Stimulated activated CD4-positive, alpha-beta T cell treated with anti-CD3 and anti-CD28 coated beads, TNF-alpha, amount 100 ng/mL, for 4 hours (primary cell): ENCODE measurements around the gene PTPRF.

ENCODE experiments used
- DNase-seq, 3 experiments: peaks; one replicate each; pipeline ENCODE4 v3.0.0-alpha.2; 2020; ENCODE audit warnings: low read depth in 3 of 3

PTPRF gene

GRCh38 chr1:43512681-43513080 lies 18.0 kb upstream of the PTPRF start:
- DNase-seq = no peak

GRCh38 chr1:43513471-43514173 lies 17.1 kb upstream of the PTPRF start:
- no peak for DNase-seq

- no peak for DNase-seq
Observed at GRCh38 chr1:43518935-43519686, 11.6 kb upstream of the PTPRF start.

GRCh38 chr1:43520100-43520778 lies 10.4 kb upstream of the PTPRF start:
- DNase-seq = no peak

GRCh38 chr1:43521078-43521477 lies 9.6 kb upstream of the PTPRF start:
- DNase-seq = no peak

- no peak for DNase-seq
Observed at GRCh38 chr1:43521756-43522155, 8.9 kb upstream of the PTPRF start.

GRCh38 chr1:43522431-43522775 lies 8.3 kb upstream of the PTPRF start:
- DNase-seq = no peak

- no peak for DNase-seq
Observed at GRCh38 chr1:43522776-43523480, 7.8 kb upstream of the PTPRF start.

GRCh38 chr1:43524804-43525203 lies 5.9 kb upstream of the PTPRF start:
- DNase-seq = no peak

- DNase-seq = no peak
Observed at GRCh38 chr1:43526002-43526401, 4.7 kb upstream of the PTPRF start.

GRCh38 chr1:43527111-43527878 lies 3.4 kb upstream of the PTPRF start:
- no peak for DNase-seq

- DNase-seq = peak; percentile 61 to 69 (median 63)
Observed at GRCh38 chr1:43529206-43529731, 1.4 kb upstream of the PTPRF start.

GRCh38 chr1:43531107-43531905 lies 623 bp downstream of the PTPRF start:
- DNase-seq = no peak

GRCh38 chr1:43531906-43532584 lies 1.4 kb downstream of the PTPRF start:
- no peak for DNase-seq

GRCh38 chr1:43532716-43533115 lies 2.0 kb downstream of the PTPRF start:
- DNase-seq = no peak

GRCh38 chr1:43533584-43533983 lies 2.9 kb downstream of the PTPRF start:
- DNase-seq = no peak

- no peak for DNase-seq
Observed at GRCh38 chr1:43534256-43534655, 3.6 kb downstream of the PTPRF start.

- no peak for DNase-seq
Observed at GRCh38 chr1:43536196-43536863, 5.6 kb downstream of the PTPRF start.

- no peak for DNase-seq
Observed at GRCh38 chr1:43536864-43537358, 6.2 kb downstream of the PTPRF start.
